Breast epithelium (tissue), 3 donors: ENCODE results near the gene C3orf80.

Experiments used
- CTCF ChIP-seq, 3 donors: fragments of 450-650 bp; IDR thresholded peaks; one replicate each; pipeline ENCODE4 v1.5.1; 2016 to 2017; ENCODE audit warnings: antibody characterized with exemption in 3 of 3, mild to moderate bottlenecking in 3 of 3, moderate library complexity in 3 of 3
- POLR2AphosphoS5 ChIP-seq, 3 donors: sonication (generic); formaldehyde crosslinking; IDR thresholded peaks; one replicate each; pipeline ENCODE4 v1.6.1; 2017; ENCODE audit warnings: antibody characterized with exemption in 3 of 3

GRCh38 chr3:160259589-160259988, 34.4 kb downstream of the C3orf80 start:
- no peak for TF ChIP-seq CTCF (IDR thresholded peaks at IDR 0.05)
- TF ChIP-seq POLR2AphosphoS5 (IDR thresholded peaks at IDR 0.05): no peak
